Measurements from ENCODE around the gene IL1B. TPM values are rescaled to one million over a fixed set of nuclear protein-coding genes. Genes with fewer than 3 reads are reported as not detected.

The IL1B gene
- polyA plus RNA-seq, 1 of the 3 experiments (the other 2 are of a cell fraction), result 0.25 TPM

DNA sequence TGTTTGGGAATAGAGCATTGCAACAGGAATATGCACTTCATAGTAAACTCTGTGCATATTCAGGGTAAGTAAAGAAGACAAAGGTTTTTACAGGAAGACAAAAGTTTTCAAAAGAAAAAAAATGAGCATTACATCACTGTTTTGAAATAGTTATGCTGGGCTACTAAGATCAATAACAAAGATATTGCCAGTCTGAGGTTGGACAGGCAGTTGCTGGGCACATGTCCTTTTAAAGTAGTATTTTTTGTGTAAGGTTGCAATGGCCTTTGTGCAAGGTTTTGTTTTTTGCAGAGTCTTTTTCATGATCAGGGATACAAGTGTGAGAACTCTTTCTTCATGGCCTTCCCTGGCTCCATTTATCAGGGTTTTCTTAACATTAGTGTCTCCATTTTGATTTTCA lies 16.2 kb downstream of the IL1B start:
- H3K79me2 ChIP-seq (ENCODE audit: insufficient read depth), result no peaks in the 10 kb centered on the region
- no peaks in the 10 kb centered on the region for H3K9me2 ChIP-seq
- TF ChIP-seq YY1 (IDR thresholded peaks at IDR 0.05; ENCODE audit: low read depth) (no peak), FOXJ3 (CRISPR knock-in tag; IDR thresholded peaks at IDR 0.05) (no peak), MXI1 (IDR thresholded peaks at IDR 0.05; ENCODE audit: low read depth, low read length) (no peak), SIN3A (IDR thresholded peaks at IDR 0.05; ENCODE audit: borderline replicate concordance, low read depth, low read length) (no peak), RCOR1 (IDR thresholded peaks at IDR 0.05; ENCODE audit: low read length) (no peak)
- TF ChIP-seq, protein P1, sequence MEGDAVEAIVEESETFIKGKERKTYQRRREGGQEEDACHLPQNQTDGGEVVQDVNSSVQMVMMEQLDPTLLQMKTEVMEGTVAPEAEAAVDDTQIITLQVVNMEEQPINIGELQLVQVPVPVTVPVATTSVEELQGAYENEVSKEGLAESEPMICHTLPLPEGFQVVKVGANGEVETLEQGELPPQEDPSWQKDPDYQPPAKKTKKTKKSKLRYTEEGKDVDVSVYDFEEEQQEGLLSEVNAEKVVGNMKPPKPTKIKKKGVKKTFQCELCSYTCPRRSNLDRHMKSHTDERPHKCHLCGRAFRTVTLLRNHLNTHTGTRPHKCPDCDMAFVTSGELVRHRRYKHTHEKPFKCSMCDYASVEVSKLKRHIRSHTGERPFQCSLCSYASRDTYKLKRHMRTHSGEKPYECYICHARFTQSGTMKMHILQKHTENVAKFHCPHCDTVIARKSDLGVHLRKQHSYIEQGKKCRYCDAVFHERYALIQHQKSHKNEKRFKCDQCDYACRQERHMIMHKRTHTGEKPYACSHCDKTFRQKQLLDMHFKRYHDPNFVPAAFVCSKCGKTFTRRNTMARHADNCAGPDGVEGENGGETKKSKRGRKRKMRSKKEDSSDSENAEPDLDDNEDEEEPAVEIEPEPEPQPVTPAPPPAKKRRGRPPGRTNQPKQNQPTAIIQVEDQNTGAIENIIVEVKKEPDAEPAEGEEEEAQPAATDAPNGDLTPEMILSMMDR (IDR thresholded peaks at IDR 0.05), result no peak
- TF ChIP-seq, protein P2, sequence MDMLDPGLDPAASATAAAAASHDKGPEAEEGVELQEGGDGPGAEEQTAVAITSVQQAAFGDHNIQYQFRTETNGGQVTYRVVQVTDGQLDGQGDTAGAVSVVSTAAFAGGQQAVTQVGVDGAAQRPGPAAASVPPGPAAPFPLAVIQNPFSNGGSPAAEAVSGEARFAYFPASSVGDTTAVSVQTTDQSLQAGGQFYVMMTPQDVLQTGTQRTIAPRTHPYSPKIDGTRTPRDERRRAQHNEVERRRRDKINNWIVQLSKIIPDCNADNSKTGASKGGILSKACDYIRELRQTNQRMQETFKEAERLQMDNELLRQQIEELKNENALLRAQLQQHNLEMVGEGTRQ (IDR thresholded peaks at IDR 0.05; ENCODE audit: borderline replicate concordance, low read depth, low read length), result no peak
- TF ChIP-seq, protein P3, sequence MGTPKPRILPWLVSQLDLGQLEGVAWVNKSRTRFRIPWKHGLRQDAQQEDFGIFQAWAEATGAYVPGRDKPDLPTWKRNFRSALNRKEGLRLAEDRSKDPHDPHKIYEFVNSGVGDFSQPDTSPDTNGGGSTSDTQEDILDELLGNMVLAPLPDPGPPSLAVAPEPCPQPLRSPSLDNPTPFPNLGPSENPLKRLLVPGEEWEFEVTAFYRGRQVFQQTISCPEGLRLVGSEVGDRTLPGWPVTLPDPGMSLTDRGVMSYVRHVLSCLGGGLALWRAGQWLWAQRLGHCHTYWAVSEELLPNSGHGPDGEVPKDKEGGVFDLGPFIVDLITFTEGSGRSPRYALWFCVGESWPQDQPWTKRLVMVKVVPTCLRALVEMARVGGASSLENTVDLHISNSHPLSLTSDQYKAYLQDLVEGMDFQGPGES (IDR thresholded peaks at IDR 0.05; ENCODE audit: low read depth, low read length), result no peak
- TF ChIP-seq, protein P4, sequence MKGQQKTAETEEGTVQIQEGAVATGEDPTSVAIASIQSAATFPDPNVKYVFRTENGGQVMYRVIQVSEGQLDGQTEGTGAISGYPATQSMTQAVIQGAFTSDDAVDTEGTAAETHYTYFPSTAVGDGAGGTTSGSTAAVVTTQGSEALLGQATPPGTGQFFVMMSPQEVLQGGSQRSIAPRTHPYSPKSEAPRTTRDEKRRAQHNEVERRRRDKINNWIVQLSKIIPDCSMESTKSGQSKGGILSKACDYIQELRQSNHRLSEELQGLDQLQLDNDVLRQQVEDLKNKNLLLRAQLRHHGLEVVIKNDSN (IDR thresholded peaks at IDR 0.05; ENCODE audit: borderline replicate concordance, low read depth), result no peak
- H3K36me3 ChIP-seq (replicated peaks in 1 of 2; ENCODE audit: control insufficient read depth in 1 of 2, insufficient read depth in 2 of 2, low read length in 1 of 2), result no peaks in the 10 kb centered on the region
- ChIA-PET POLR2A (no interaction called here), CTCF (no interaction called here)
- no peaks in the 10 kb centered on the region; a peak in 1 of 4 replicates for H3K4me1 ChIP-seq (ENCODE audit: control insufficient read depth in 1 of 2, insufficient read depth in 2 of 2, low read depth in 1 of 2, low read length in 1 of 2)
- no peak overlapping the region for H3K4me3 ChIP-seq (ENCODE audit: low read depth in 2 of 2, low read length in 1 of 2)
- H3K27me3 ChIP-seq (ENCODE audit: insufficient read depth), result no peaks in the 10 kb centered on the region
- no peak overlapping the region for H3K9ac ChIP-seq
- H3K9me3 ChIP-seq, result no peaks in the 10 kb centered on the region
- DNase-seq, result no peak
- no peaks in the 10 kb centered on the region for H3F3A ChIP-seq (replicated peaks; ENCODE audit: insufficient read depth)
- no peak overlapping the region for H3K4me2 ChIP-seq
- no peak overlapping the region for H2AFZ ChIP-seq (ENCODE audit: low read depth)
- no peak overlapping the region for H3K27ac ChIP-seq (ENCODE audit: low read depth in 2 of 2, low read length in 1 of 2)
- H4K20me1 ChIP-seq (ENCODE audit: insufficient read depth), result no peaks in the 10 kb centered on the region

DNA sequence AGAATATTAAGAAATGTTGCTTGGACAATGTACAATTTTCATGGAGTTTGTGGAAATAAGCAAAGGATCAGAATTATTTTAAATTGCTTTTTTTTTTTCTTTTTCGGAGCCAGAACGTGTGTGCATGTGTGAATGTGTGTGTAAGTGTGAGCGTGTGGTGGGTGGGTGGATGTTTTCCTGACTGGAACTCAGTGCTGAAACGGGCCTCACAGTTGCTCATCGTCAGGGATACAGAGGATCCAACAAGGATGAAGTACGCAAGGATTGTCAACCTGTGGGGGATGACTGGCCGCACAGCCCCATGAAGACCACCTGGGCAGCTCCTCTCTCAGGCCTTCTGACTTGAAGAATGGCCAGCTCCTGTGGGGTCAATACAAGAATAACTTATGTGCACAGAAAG lies 17.5 kb downstream of the IL1B start:
- CTCF ChIA-PET, result no interaction called here
- no peaks in the 10 kb centered on the region for H3K27me3 ChIP-seq (ENCODE audit: insufficient read depth)
- no peak overlapping the region for H3K4me2 ChIP-seq
- no peaks in the 10 kb centered on the region for H3F3A ChIP-seq (replicated peaks; ENCODE audit: insufficient read depth)
- H3K9me3 ChIP-seq, result no peaks in the 10 kb centered on the region
- no peaks in the 10 kb centered on the region for H4K20me1 ChIP-seq (ENCODE audit: insufficient read depth)
- DNase-seq, result no peak
- 71% methylated on average over 7 of the region's 7 CpGs for WGBS (ENCODE audit: low lambda C conversion rate)
- H3K4me3 ChIP-seq (ENCODE audit: low read depth in 2 of 2, low read length in 1 of 2), result no peak overlapping the region
- no peak overlapping the region for H3K27ac ChIP-seq (ENCODE audit: low read depth in 2 of 2, low read length in 1 of 2)
- H3K4me1 ChIP-seq (ENCODE audit: control insufficient read depth in 1 of 2, insufficient read depth in 2 of 2, low read depth in 1 of 2, low read length in 1 of 2), result no peaks in the 10 kb centered on the region; a peak in 1 of 4 replicates
- H3K79me2 ChIP-seq (ENCODE audit: insufficient read depth), result no peaks in the 10 kb centered on the region
- H3K36me3 ChIP-seq (replicated peaks in 1 of 2; ENCODE audit: control insufficient read depth in 1 of 2, insufficient read depth in 2 of 2, low read length in 1 of 2), result no peaks in the 10 kb centered on the region
- no peak overlapping the region for H3K9ac ChIP-seq
- no peak overlapping the region for H2AFZ ChIP-seq (ENCODE audit: low read depth)
- POLR2A ChIA-PET, result no interaction called here
- no peaks in the 10 kb centered on the region for H3K9me2 ChIP-seq
- TF ChIP-seq MXI1 (IDR thresholded peaks at IDR 0.05; ENCODE audit: low read depth, low read length), result no peak
- TF ChIP-seq, protein P5, sequence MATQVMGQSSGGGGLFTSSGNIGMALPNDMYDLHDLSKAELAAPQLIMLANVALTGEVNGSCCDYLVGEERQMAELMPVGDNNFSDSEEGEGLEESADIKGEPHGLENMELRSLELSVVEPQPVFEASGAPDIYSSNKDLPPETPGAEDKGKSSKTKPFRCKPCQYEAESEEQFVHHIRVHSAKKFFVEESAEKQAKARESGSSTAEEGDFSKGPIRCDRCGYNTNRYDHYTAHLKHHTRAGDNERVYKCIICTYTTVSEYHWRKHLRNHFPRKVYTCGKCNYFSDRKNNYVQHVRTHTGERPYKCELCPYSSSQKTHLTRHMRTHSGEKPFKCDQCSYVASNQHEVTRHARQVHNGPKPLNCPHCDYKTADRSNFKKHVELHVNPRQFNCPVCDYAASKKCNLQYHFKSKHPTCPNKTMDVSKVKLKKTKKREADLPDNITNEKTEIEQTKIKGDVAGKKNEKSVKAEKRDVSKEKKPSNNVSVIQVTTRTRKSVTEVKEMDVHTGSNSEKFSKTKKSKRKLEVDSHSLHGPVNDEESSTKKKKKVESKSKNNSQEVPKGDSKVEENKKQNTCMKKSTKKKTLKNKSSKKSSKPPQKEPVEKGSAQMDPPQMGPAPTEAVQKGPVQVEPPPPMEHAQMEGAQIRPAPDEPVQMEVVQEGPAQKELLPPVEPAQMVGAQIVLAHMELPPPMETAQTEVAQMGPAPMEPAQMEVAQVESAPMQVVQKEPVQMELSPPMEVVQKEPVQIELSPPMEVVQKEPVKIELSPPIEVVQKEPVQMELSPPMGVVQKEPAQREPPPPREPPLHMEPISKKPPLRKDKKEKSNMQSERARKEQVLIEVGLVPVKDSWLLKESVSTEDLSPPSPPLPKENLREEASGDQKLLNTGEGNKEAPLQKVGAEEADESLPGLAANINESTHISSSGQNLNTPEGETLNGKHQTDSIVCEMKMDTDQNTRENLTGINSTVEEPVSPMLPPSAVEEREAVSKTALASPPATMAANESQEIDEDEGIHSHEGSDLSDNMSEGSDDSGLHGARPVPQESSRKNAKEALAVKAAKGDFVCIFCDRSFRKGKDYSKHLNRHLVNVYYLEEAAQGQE (IDR thresholded peaks at IDR 0.05; ENCODE audit: low read depth, low read length), result no peak
- TF ChIP-seq ELF1 (IDR thresholded peaks at IDR 0.05), result no peak
- TF ChIP-seq EP300 (IDR thresholded peaks at IDR 0.05; ENCODE audit: borderline replicate concordance in 1 of 2, low read depth in 1 of 2, low read length in 1 of 2), result no peak
- no peak for TF ChIP-seq TEAD4 (IDR thresholded peaks at IDR 0.05; ENCODE audit: borderline replicate concordance, insufficient read depth)
- TF ChIP-seq, protein P4 (IDR thresholded peaks at IDR 0.05; ENCODE audit: borderline replicate concordance, low read depth), result no peak
- no peak for TF ChIP-seq SMC3 (IDR thresholded peaks at IDR 0.05; ENCODE audit: low read depth, low read length)
- TF ChIP-seq JUND (IDR thresholded peaks at IDR 0.05), result no peak
- no peak for TF ChIP-seq FOXJ3 (CRISPR knock-in tag; IDR thresholded peaks at IDR 0.05)
- no peak for TF ChIP-seq SIN3A (IDR thresholded peaks at IDR 0.05; ENCODE audit: borderline replicate concordance, low read depth, low read length)
- TF ChIP-seq TCF12 (IDR thresholded peaks at IDR 0.05), result no peak
- TF ChIP-seq GATA2 (CRISPR knock-in tag; IDR thresholded peaks at IDR 0.05), result no peak
